GM12872 (cell line): ENCODE results near the gene CRLF1.

Experiments used
- TF ChIP-seq, protein P1 (sequence below): IDR thresholded peaks from 3 replicates; pipeline ENCODE4 v1.5.1; 2011; ENCODE audit warnings: low read depth, mild to moderate bottlenecking, low read length, moderate library complexity; ENCODE audit not compliant: insufficient read depth

Gene CRLF1

GRCh38 chr19:18586306-18586705 lies 20.3 kb downstream of the CRLF1 start:
- TF ChIP-seq, protein P1, sequence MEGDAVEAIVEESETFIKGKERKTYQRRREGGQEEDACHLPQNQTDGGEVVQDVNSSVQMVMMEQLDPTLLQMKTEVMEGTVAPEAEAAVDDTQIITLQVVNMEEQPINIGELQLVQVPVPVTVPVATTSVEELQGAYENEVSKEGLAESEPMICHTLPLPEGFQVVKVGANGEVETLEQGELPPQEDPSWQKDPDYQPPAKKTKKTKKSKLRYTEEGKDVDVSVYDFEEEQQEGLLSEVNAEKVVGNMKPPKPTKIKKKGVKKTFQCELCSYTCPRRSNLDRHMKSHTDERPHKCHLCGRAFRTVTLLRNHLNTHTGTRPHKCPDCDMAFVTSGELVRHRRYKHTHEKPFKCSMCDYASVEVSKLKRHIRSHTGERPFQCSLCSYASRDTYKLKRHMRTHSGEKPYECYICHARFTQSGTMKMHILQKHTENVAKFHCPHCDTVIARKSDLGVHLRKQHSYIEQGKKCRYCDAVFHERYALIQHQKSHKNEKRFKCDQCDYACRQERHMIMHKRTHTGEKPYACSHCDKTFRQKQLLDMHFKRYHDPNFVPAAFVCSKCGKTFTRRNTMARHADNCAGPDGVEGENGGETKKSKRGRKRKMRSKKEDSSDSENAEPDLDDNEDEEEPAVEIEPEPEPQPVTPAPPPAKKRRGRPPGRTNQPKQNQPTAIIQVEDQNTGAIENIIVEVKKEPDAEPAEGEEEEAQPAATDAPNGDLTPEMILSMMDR, result no peak

- TF ChIP-seq, protein P1, result no peak
Observed at GRCh38 chr19:18580311-18580710, 26.3 kb downstream of the CRLF1 start.

- TF ChIP-seq, protein P1, result no peak
Observed at GRCh38 chr19:18577365-18577914, 29.2 kb downstream of the CRLF1 start.

- TF ChIP-seq, protein P1, result no peak
Observed at GRCh38 chr19:18576383-18576782, 30.2 kb downstream of the CRLF1 start.

DNA sequence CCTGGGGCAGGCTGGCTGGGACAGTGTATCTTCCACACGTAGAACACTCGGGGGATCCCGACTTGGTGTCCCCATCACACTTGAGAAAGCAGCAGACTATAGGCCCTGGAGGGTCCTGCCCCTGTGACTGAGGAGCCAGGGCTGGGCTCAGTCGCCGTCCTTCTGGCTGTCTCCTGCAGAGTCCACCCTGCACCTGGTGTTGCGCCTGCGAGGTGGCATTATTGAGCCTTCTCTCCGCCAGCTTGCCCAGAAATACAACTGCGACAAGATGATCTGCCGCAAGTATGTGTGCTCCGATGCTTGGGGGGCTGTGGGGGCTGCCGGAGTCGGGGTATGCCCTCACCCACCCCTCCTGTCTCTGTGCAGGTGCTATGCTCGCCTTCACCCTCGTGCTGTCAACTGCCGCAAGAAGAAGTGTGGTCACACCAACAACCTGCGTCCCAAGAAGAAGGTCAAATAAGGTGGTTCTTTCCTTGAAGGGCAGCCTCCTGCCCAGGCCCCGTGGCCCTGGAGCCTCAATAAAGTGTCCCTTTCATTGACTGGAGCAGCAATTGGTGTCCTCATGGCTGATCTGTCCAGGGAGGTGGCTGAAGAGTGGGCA lies 31.8 kb downstream of the CRLF1 start:
- TF ChIP-seq, protein P1, result no peak

DNA sequence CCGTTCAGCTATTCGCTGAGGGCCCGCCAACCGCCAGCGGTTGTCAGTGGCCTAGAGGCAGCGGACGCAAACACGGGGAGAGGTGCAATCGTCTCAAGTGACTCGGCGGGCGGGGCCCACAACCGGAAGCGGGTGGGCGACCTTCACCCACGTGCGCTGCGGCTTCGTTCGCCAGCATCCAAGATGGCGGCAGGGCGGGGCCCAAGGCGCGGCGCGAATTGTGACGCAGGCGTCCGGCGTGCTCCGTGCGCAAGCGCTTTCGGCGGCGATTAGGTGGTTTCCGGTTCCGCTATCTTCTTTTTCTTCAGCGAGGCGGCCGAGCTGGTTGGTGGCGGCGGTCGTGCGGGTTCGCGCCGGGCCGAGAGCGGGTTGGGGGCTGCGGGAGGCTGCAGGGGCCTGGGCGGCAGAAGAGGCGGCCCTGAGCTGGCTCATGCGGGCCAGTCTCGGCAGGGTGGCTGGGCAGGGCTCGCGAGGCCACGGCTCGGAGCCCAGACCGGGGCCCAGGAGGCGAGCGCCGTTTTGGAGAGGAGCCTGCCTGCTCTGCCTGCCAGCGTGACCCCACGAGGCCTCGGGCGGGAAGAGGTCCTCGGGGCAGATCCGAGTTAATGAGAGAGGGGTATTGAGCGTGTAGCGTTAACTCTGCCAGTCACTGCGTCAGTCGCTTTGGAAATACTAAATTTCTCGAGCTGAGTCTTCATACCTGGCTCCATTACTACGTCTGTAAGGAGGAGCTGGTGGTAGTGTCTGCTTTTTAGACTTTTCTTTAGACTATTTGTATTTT lies 34.8 kb downstream of the CRLF1 start, which contains the start of gene UBA52:
Gene UBA52, plus strand, starts transcription at position 294 of the 781 bp plus-strand sequence. CDS start 1,444 bp downstream, outside the sequence.
- TF ChIP-seq, protein P1, result no peak

GRCh38 chr19:18568367-18568766 lies 38.2 kb downstream of the CRLF1 start:
- TF ChIP-seq, protein P1, result no peak
